Activated CD4-positive, alpha-beta T cell treated with anti-CD3 and anti-CD28 coated beads, Interleukin-2, amount 10 ng/mL, durations not matched to agents 7 days and 5 days (primary cell): ENCODE data around the gene CYS1. TPM values are rescaled to one million over a fixed set of nuclear protein-coding genes. Genes with fewer than 3 reads are reported as not detected.

Experiments
- CTCF ChIA-PET: fragments of 350-600 bp; sonication (Branson Sonifier 250); formaldehyde crosslinking; loops from one replicate; lab custom pipeline; 2021; ENCODE audit warnings: antibody characterized with exemption; lab: Charles Lee
- POLR2A ChIA-PET: fragments of 350-600 bp; sonication (Branson Sonifier 250); formaldehyde crosslinking; loops from one replicate; lab custom pipeline; 2021; ENCODE audit warnings: antibody characterized with exemption; lab: Charles Lee
- DNase-seq: peaks from one replicate; pipeline ENCODE4 v3.0.0-alpha.2; 2020
- H3K27ac Mint-ChIP-seq: one replicate; pipeline ENCODE4 v1.8.0; 2021; ENCODE audit warnings: mild to moderate bottlenecking, moderate library complexity, mixed read lengths
- H3K27me3 Mint-ChIP-seq: one replicate; pipeline ENCODE4 v1.8.0; 2021; ENCODE audit warnings: mixed read lengths
- H3K36me3 Mint-ChIP-seq: one replicate; pipeline ENCODE4 v1.8.0; 2021; ENCODE audit warnings: low read depth, mixed read lengths
- H3K4me1 Mint-ChIP-seq: one replicate; pipeline ENCODE4 v1.8.0; 2021; ENCODE audit warnings: mixed read lengths
- H3K4me3 Mint-ChIP-seq: one replicate; pipeline ENCODE4 v1.8.0; 2021; ENCODE audit warnings: mild to moderate bottlenecking, moderate library complexity, mixed read lengths
- H3K9me3 Mint-ChIP-seq: one replicate; pipeline ENCODE4 v1.8.0; 2021; ENCODE audit warnings: mixed read lengths
- total RNA-seq, 2 experiments: library from RNA; stranded (reverse); gene quantifications; one replicate each; pipeline ENCODE4 v1.2.3, GENCODE V29; 2021

Gene CYS1
- total RNA-seq, 2 experiments from 2014 or later: 0.15 to 0.17 TPM

DNA sequence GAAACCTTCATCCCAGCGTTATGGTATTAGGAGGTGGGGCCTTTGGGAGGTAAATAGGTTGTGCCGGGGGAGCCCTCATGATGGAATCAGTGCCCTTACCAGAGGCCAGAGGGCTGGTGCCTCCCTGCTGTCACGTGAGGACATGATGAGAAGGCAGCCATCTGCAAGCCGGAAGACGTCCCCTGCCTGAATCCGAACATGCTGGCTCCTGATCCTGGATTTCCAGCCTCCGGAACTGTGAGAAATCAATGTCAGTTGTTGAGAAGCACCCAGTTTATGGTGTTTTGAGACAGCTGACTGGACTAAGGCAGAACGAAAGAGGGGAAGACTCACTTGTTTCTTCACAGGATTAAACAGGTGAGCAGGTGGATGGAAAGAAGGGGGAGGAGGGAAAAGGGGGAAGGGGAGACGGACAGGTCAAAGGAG, 49.9 kb downstream of the CYS1 start:
- Mint-ChIP-seq H3K36me3 (no peaks in the 10 kb centered on the region), H3K27me3 (no peaks in the 10 kb centered on the region), H3K4me1 (peaks cover 29% of the 10 kb centered on the region), H3K27ac (no peak overlapping the region), H3K9me3 (no peaks in the 10 kb centered on the region), H3K4me3 (no peak overlapping the region)
- no peak for DNase-seq
- CTCF ChIA-PET: interaction anchor here (0.7 to 0.9 kb wide), 2 partner anchors 46 to 230 kb away, joined by 3 read pairs; no protein-coding TSS in a partner anchor
- POLR2A ChIA-PET: no interaction called here

DNA sequence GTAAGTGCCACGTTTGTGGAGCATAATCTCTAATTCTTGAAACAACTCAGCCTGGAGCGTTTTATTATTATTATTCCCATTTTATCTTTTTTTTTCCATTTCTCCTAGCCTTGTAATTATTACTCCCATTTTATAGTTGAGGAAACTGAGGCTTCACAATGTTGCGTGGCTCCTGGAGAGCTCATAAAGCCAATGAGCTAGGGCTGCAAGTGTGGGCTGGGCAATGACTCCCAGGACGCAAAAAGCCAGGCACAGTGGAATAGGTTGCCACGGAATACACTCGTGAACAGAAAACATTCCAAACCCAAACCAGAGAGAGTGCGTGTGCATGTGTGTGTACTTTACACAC, 50.4 kb downstream of the CYS1 start:
- H3K27me3 Mint-ChIP-seq: no peaks in the 10 kb centered on the region
- H3K27ac Mint-ChIP-seq: peak overlapping the region; percentile 83
- ChIA-PET POLR2A (no interaction called here), CTCF (interaction anchor here (0.7 to 1.5 kb wide), 6 partner anchors 9 to 242 kb away, joined by 3 to 5 read pairs (median 3); no protein-coding TSS in a partner anchor)
- H3K9me3 Mint-ChIP-seq: no peaks in the 10 kb centered on the region
- H3K36me3 Mint-ChIP-seq: no peaks in the 10 kb centered on the region
- no peak for DNase-seq
- peaks cover 26% of the 10 kb centered on the region for H3K4me1 Mint-ChIP-seq
- peak overlapping the region; percentile 6 for H3K4me3 Mint-ChIP-seq

DNA sequence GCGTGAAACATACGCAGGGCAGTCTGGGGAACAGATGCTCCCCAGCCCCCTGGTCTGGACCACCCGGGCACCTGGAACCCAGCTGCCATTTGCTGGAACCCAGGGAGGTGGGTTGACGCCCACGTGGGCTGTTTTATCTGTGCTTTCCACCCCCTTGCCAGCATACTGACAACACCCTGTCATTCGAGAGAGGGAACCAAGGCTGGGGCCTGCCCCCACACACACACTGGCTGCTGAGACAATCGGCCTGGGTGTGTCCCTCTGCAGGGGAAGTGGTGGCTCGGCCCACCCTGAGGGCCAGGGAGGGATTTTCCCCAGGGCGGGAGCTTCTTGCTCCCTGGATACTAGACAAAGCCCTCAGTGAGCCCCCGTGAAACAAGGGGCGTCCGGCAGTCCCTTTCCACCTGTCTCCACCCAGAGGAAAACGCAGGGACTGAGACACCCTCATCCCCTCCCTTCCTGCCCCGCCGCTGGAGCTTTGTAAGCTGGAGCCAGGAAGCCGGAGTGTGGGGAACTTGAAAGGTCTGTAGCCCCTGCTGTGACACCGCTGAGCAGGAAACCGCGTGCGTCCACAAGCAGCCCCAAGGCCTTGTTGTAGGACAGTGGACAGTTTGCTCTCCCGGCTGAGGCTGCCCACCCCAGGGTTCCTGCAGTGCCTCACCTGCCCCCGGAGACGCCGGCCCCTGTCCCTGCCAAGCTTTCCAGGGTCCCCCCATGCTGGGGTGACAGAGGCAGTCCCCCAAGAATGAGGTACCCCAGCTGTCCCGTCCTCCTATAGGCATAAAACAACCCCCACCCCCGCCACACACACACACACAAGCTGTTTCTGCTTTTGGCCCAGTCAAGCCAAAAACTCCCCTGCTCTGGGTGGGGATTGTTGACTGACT, 51.0 kb downstream of the CYS1 start:
- peaks cover 24% of the 10 kb centered on the region for H3K4me1 Mint-ChIP-seq
- peak overlapping the region; percentile 83 for H3K27ac Mint-ChIP-seq
- H3K4me3 Mint-ChIP-seq: peak overlapping the region; percentile 6
- ChIA-PET POLR2A (no interaction called here), CTCF (interaction anchor here (0.5 to 1.5 kb wide), 8 partner anchors 9 to 469 kb away, joined by 3 to 5 read pairs (median 4); no protein-coding TSS in a partner anchor)
- H3K9me3 Mint-ChIP-seq: no peaks in the 10 kb centered on the region
- no peaks in the 10 kb centered on the region for H3K27me3 Mint-ChIP-seq
- no peaks in the 10 kb centered on the region for H3K36me3 Mint-ChIP-seq
- peak; percentile 31 for DNase-seq

DNA sequence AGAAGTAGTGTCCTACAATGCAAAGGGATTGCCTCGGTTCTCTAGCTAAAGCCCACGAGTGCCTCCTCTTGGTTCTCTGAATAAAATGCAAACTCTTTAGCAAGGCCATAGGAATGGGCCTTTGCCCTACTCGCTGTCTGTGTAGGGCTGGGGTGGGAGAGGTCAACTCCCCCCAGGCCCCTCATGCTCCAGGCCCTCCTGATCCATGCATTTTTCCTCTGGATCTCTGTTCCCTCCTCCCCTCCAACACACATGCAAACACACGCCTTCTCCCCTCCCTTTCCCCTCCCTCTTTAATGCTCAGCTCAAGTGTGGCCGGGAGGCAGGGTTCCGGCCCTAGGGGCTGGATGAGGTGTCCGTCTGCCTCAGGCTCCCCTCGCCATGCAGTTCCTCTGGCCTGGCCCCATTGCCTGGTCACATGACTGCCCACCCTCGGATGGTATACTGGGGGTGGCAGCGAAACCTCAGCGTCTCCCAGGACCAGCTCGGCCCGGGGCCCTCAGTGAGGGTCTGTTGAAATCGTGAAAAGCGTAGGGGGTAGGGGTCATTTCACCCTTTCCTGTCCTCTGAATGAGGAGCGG, 51.7 kb downstream of the CYS1 start:
- ChIA-PET POLR2A (no interaction called here), CTCF (interaction anchor here (1.1 to 1.5 kb wide), 4 partner anchors 8 to 44 kb away, joined by 3 to 5 read pairs (median 5); no protein-coding TSS in a partner anchor)
- H3K36me3 Mint-ChIP-seq: no peaks in the 10 kb centered on the region
- H3K9me3 Mint-ChIP-seq: no peaks in the 10 kb centered on the region
- H3K27me3 Mint-ChIP-seq: no peaks in the 10 kb centered on the region
- H3K4me1 Mint-ChIP-seq: peaks cover 24% of the 10 kb centered on the region
- DNase-seq: no peak
- H3K27ac Mint-ChIP-seq: peak overlapping the region; percentile 83
- no peak overlapping the region for H3K4me3 Mint-ChIP-seq

DNA sequence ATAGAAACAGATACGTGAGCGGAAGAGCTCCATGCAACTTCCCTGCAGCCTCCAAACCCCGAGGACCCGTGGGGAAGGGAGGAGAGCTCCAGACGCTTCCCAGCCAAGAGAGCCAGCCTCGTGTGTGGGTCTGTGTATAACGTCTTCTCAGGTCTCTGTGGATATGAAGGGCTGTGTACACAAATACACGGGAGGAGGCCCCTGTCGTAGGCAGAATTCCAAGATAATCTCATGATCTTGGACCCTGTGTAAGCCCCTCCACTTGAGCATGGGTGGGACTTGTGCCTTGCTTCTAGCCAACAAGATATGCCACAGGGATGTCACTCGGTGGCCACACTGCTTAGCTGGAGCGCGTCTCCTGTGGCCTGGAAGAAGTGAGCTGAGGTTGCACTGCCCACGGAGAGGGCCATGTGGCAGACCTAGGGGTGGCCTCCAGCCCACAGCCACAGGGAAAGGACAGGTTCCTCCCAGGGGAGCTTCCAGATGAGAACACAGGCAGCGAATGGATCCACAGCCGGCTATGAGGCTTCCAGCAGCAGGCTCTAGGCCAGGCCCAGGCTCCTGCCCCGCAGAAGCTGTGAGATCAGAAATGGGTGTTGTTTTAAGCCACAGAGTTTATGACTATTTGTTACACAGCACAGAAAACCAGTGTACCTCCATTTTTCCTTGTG, 52.4 kb downstream of the CYS1 start:
- H3K27ac Mint-ChIP-seq: peak overlapping the region; percentile 64

DNA sequence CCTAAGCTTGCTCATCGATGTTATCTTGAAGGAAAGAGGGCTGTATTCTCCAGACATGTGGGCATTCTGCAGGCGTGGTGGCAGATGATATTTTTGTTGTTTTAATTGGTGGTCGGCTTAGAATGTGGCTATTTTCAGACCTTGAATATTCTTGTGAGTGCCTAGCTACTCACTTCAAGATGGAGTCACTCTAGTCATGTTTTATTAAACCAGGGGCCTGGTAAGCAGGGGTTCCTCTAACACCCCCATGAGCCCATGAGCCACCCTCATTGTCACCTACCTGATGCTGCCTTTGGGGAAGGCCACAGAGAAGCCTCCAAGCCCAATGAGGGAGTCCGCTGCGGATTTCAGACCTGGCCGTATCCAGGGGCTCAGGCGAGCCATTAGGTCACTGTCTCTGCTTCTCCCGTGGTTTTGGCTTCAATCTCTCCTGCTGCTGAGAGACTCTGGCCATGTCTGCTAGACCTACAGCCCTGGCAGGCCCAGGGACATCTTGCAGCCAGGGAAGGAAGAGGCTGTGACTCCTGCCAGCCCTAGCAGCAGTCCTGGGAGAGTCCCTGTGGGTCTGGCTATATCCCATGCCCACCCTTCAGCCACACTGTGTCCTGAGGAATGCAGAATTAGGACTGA, 53.2 kb downstream of the CYS1 start:
- Mint-ChIP-seq H3K27me3 (no peaks in the 10 kb centered on the region), H3K27ac (peak overlapping the region; percentile 13), H3K9me3 (no peaks in the 10 kb centered on the region), H3K4me1 (peaks cover 24% of the 10 kb centered on the region), H3K36me3 (no peaks in the 10 kb centered on the region), H3K4me3 (no peak overlapping the region)
- POLR2A ChIA-PET: no interaction called here
- DNase-seq: no peak
- CTCF ChIA-PET: interaction anchor here (0.6 to 1.4 kb wide), 3 partner anchors 30 to 226 kb away, joined by 3 read pairs; no protein-coding TSS in a partner anchor

More for the DNA sequence above, 52.4 kb downstream of the CYS1 start:
- peaks cover 24% of the 10 kb centered on the region for H3K4me1 Mint-ChIP-seq
- POLR2A ChIA-PET: no interaction called here
- DNase-seq: no peak
- no peaks in the 10 kb centered on the region for H3K36me3 Mint-ChIP-seq
- no peak overlapping the region for H3K4me3 Mint-ChIP-seq
- no peaks in the 10 kb centered on the region for H3K27me3 Mint-ChIP-seq
- no peaks in the 10 kb centered on the region for H3K9me3 Mint-ChIP-seq
- CTCF ChIA-PET: interaction anchor here (0.6 to 1.5 kb wide), 3 partner anchors 29 to 44 kb away, joined by 3 to 5 read pairs (median 3); no protein-coding TSS in a partner anchor

DNA sequence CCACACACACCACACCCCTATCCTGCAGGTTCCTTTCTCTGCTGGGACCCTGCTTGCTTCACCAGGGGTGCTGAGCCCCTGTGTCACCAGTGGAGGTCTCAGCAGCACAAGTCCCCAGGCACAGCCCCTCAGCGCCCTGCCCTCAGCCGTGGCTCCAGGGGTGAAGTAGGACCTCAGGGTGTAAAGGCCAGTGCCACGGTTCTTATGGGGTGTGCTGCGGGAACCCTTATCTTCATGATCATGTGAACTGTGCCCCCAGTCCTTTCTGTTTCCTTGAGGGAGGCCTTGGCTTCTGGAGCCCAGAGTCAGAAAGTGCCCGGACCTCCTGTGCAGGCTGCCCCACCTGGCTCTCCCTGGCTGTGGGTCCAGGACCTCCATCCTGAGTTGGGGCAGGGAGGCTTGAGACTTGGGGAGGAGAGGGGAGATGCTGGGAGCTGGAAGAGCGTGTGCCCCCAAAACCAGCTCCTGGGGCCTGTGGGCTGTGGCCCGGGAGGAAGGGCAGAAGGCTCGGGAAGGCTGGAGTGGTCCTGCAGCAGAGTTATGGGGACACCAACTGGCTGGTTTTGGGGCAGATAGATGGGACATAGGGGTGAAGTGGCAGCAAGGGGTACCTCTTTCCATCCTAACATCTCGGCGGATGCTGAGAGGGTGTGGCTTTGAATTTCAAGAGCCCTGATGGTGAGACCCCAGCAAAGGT, 57.1 kb downstream of the CYS1 start:
- H3K4me1 Mint-ChIP-seq: peaks cover 2% of the 10 kb centered on the region
- H3K36me3 Mint-ChIP-seq: no peaks in the 10 kb centered on the region
- H3K9me3 Mint-ChIP-seq: no peaks in the 10 kb centered on the region
- no peak overlapping the region for H3K4me3 Mint-ChIP-seq
- no peak overlapping the region for H3K27ac Mint-ChIP-seq
- H3K27me3 Mint-ChIP-seq: peaks cover 4% of the 10 kb centered on the region
- CTCF ChIA-PET: interaction anchor here (0.9 kb wide), 1 partner anchor 270 kb away, joined by 3 read pairs; no protein-coding TSS in a partner anchor
- POLR2A ChIA-PET: no interaction called here
- no peak for DNase-seq

DNA sequence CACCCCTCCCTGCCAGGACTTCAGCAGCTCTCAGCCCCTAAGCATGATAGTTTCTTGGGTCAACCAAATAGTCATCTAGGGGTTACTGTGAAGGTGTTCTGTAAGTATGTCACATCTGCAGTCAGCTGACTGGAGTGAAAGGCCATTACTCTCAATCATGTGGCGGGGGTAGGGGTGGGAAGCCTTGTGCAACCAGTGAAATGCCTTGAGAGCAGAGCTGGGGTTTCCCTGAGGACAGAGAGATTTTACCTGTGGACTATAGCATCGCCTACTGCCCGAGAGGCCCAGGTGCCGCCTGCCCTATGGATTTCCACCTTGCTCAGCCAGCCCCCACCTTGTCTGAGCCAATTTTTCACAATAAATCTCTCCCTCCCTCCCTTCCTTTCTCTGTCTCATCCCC, 57.8 kb downstream of the CYS1 start:
- peaks cover 2% of the 10 kb centered on the region for H3K9me3 Mint-ChIP-seq
- H3K4me1 Mint-ChIP-seq: no peaks in the 10 kb centered on the region
- no peak overlapping the region for H3K27ac Mint-ChIP-seq
- DNase-seq: no peak
- peaks cover 8% of the 10 kb centered on the region for H3K27me3 Mint-ChIP-seq
- no peaks in the 10 kb centered on the region for H3K36me3 Mint-ChIP-seq
- CTCF ChIA-PET: interaction anchor here (1.4 kb wide), 1 partner anchor 209 kb away, joined by 4 read pairs; no protein-coding TSS in a partner anchor
- no peak overlapping the region for H3K4me3 Mint-ChIP-seq
- POLR2A ChIA-PET: no interaction called here

DNA sequence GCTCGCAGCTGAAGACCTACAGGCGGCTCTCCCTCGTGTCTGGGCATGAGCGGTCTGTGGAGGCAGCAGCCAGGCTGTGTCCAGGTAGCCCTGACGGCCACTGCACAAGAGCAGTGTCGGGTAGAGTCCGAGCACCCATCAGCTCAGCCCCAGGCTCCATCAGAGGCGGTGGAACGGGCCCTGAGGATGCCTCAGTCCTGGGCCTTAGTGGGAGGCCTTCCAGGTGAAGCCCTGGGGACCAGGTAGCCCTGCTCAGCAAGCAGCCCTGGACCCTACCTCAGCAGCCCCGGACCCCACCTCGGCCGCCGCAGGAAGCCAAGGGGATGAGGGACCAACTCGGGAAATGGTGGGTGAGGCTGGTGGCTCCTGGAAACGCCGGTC, 58.2 kb downstream of the CYS1 start:
- Mint-ChIP-seq H3K4me3 (no peak overlapping the region), H3K27me3 (peaks cover 10% of the 10 kb centered on the region), H3K9me3 (peaks cover 3% of the 10 kb centered on the region), H3K27ac (no peak overlapping the region), H3K4me1 (no peaks in the 10 kb centered on the region), H3K36me3 (no peaks in the 10 kb centered on the region)
- CTCF ChIA-PET: interaction anchor here (0.6 to 1.4 kb wide), 2 partner anchors 208 to 695 kb away, joined by 3 to 4 read pairs; no protein-coding TSS in a partner anchor
- POLR2A ChIA-PET: no interaction called here
- no peak for DNase-seq

DNA sequence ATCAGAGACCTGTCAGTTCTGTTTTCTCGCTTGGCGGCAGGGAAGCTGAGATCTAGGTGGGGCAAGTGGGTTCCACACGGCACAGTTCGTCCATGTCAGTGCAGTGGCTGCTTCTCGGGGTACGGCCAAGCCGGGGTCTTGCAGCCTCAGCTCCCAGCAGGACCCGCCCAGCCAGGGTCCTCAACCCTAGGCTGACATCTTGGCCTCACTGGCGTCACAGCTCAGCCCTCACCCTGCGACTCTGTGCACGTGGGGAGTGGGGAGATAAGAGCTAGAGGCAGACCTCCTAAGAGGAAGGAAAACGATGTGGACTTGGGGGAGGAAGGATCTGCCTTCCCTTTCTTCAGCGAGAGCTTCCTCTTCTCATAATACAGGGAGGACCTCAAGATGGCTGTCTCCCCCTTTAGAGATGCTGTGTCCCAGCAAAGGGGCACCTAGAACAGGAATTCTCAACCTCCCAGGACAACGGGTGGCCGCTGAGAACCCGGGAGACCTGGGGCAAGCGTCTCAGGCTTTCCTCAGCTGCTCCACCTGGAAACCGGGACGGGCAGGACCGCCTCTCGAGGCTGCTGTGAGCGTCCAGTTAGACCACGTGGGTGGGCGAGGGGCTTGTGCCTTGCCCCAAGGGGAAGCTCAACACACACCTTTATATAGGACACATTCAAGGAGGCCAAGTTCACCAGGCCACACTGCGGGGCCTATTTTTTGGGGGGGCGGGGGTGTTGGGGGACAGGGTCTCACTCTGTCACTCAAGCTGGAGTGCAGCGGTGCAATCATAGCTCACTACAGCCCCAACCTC, 60.4 kb downstream of the CYS1 start:
- ChIA-PET POLR2A (no interaction called here), CTCF (interaction anchor here (0.5 to 1.6 kb wide), 3 partner anchors 10 to 97 kb away, joined by 3 to 7 read pairs (median 5); no protein-coding TSS in a partner anchor)
- H3K27me3 Mint-ChIP-seq: peaks cover 10% of the 10 kb centered on the region
- no peaks in the 10 kb centered on the region for H3K36me3 Mint-ChIP-seq
- DNase-seq: no peak
- no peaks in the 10 kb centered on the region for H3K4me1 Mint-ChIP-seq
- no peak overlapping the region for H3K4me3 Mint-ChIP-seq
- no peak overlapping the region for H3K27ac Mint-ChIP-seq
- peaks cover 3% of the 10 kb centered on the region for H3K9me3 Mint-ChIP-seq

DNA sequence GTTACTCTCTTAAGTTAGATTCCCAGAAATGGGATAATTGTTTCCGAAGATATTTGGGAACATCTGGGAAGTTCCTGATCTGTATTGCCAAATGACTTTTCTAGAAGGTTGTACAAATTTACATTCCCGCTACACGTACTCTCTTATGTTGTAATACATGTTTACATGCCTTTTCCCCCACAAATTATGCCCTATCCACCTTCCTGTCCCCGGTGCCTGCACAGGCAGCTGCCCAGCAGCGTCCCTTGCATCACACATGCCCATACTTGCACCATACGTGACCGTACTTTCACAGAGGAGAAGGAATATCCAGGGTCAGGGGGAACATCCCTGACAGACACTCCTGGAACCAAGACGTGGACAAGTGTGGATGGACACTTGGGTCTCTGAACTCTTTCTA, 61.0 kb downstream of the CYS1 start:
- no peaks in the 10 kb centered on the region for H3K36me3 Mint-ChIP-seq
- peaks cover 10% of the 10 kb centered on the region for H3K27me3 Mint-ChIP-seq
- CTCF ChIA-PET: interaction anchor here (1.5 to 1.6 kb wide), 2 partner anchors 14 to 24 kb away, joined by 7 to 9 read pairs; partner anchors contain the start of gene KLF11
- no peaks in the 10 kb centered on the region for H3K4me1 Mint-ChIP-seq
- POLR2A ChIA-PET: no interaction called here
- no peak for DNase-seq
- no peak overlapping the region for H3K27ac Mint-ChIP-seq
- peaks cover 3% of the 10 kb centered on the region for H3K9me3 Mint-ChIP-seq
- H3K4me3 Mint-ChIP-seq: no peak overlapping the region
